Neural cell (in vitro differentiated cells): Measurements from ENCODE around the gene IFI35. TPM values are rescaled to one million over a fixed set of nuclear protein-coding genes. Genes with fewer than 3 reads are reported as not detected.

Source experiments
- H2AFZ ChIP-seq: fragments of 200-600, 300-800 bp; sonication (generic), shearing (Covaris generic); 2 replicates; pipeline ENCODE4 v1.6.0; 2014; ENCODE audit warnings: low read depth, mild to moderate bottlenecking, antibody characterized with exemption, low read length, moderate library complexity
- H3F3A ChIP-seq: fragments of 200-600 bp; shearing (Covaris generic); 2 replicates; pipeline ENCODE4 v1.6.1; 2016; ENCODE audit warnings: mild to moderate bottlenecking, moderate library complexity, mixed read lengths, antibody characterized with exemption, low read length; ENCODE audit not compliant: insufficient read depth, poor library complexity, severe bottlenecking
- H3K27ac ChIP-seq: fragments of 200-600, 300-800 bp; sonication (generic), shearing (Covaris generic); 2 replicates; pipeline ENCODE4 v1.5.1; 2014; ENCODE audit warnings: mild to moderate bottlenecking, low read length, moderate library complexity
- H3K27me3 ChIP-seq: fragments of 300-800, 200-600 bp; sonication (generic), shearing (Covaris generic); 2 replicates; pipeline ENCODE4 v1.6.0; 2014; ENCODE audit warnings: mild to moderate bottlenecking, low read depth, low read length, moderate library complexity; ENCODE audit not compliant: insufficient read depth
- H3K36me3 ChIP-seq: fragments of 300-800, 200-600 bp; sonication (generic), shearing (Covaris generic); 2 replicates; pipeline ENCODE4 v1.5.1; 2014; ENCODE audit warnings: mild to moderate bottlenecking, antibody characterized with exemption, low read length, moderate library complexity; ENCODE audit not compliant: insufficient read depth
- H3K4me2 ChIP-seq: fragments of 300-800, 200-600 bp; sonication (generic), shearing (Covaris generic); 2 replicates; pipeline ENCODE4 v1.6.0; 2014; ENCODE audit warnings: mild to moderate bottlenecking, low read length
- H3K4me3 ChIP-seq: fragments of 300-800, 200-600 bp; sonication (generic), shearing (Covaris generic); 2 replicates; pipeline ENCODE4 v1.5.1; 2014; ENCODE audit warnings: mild to moderate bottlenecking, low read length, moderate library complexity
- H3K79me2 ChIP-seq: fragments of 200-600 bp; shearing (Covaris generic); replicated peaks from 2 replicates; pipeline ENCODE4 v1.6.0; 2014; ENCODE audit warnings: mild to moderate bottlenecking, low read length, moderate library complexity; ENCODE audit not compliant: insufficient read depth
- H3K9ac ChIP-seq: fragments of 300-800, 200-600 bp; sonication (generic), shearing (Covaris generic); 2 replicates; pipeline ENCODE4 v1.6.1; 2016; ENCODE audit warnings: mild to moderate bottlenecking, low read length, mixed read lengths
- H3K9me2 ChIP-seq: fragments of 200-600 bp; shearing (Covaris generic); 2 replicates; pipeline ENCODE4 v1.6.1; 2016; ENCODE audit warnings: mild to moderate bottlenecking, low read length, mixed read lengths; ENCODE audit not compliant: insufficient read depth
- H3K9me3 ChIP-seq: fragments of 200-600, 300-800 bp; sonication (generic), shearing (Covaris generic); 2 replicates; pipeline ENCODE4 v1.6.1; 2016; ENCODE audit warnings: mild to moderate bottlenecking, mixed run types, low read length, moderate library complexity, mixed read lengths
- H4K20me1 ChIP-seq: fragments of 200-600 bp; shearing (Covaris generic); 2 replicates; pipeline ENCODE4 v1.6.1; 2016; ENCODE audit warnings: mild to moderate bottlenecking, mixed run types; ENCODE audit not compliant: insufficient read depth
- EP300 ChIP-seq: fragments of 450-650 bp; conservative IDR thresholded peaks from 2 replicates; pipeline ENCODE4 v1.6.1; 2014; ENCODE audit warnings: antibody characterized with exemption, mild to moderate bottlenecking, moderate library complexity; ENCODE audit not compliant: poor library complexity, severe bottlenecking
- EZH2 ChIP-seq: fragments of 200-600, 300-800 bp; shearing (Covaris generic), sonication (generic); IDR thresholded peaks from 2 replicates; pipeline ENCODE4 v1.6.1; 2014; ENCODE audit warnings: antibody characterized with exemption, low read length, borderline replicate concordance, mild to moderate bottlenecking; ENCODE audit not compliant: insufficient read depth, poor library complexity, severe bottlenecking
- MXI1 ChIP-seq: fragments of 450-650 bp; conservative IDR thresholded peaks from 2 replicates; pipeline ENCODE4 v1.6.1; 2014; ENCODE audit warnings: antibody characterized with exemption, mild to moderate bottlenecking; ENCODE audit not compliant: poor library complexity, severe bottlenecking
- POLR2AphosphoS5 ChIP-seq: IDR thresholded peaks from 2 replicates; pipeline ENCODE4 v1.6.1; 2012
- RAD21 ChIP-seq: fragments of 450-650 bp; conservative IDR thresholded peaks from 2 replicates; pipeline ENCODE4 v1.6.1; 2014; ENCODE audit warnings: antibody characterized with exemption, mild to moderate bottlenecking, moderate library complexity
- SMC3 ChIP-seq: fragments of 450-650 bp; conservative IDR thresholded peaks from 2 replicates; pipeline ENCODE4 v1.6.1; 2014; ENCODE audit warnings: antibody characterized with exemption, mild to moderate bottlenecking, moderate library complexity; ENCODE audit not compliant: poor library complexity
- TAF1 ChIP-seq: IDR thresholded peaks from 2 replicates; pipeline ENCODE4 v1.6.1; 2012; ENCODE audit warnings: low read depth
- polyA plus RNA-seq: library from polyadenylated mRNA; depleted of rRNA; stranded (reverse); fragments of >200 nt; gene quantifications from 2 replicates; pipeline ENCODE4 v1.2.3, GENCODE V29; 2014
- small RNA-seq, 3 experiments: library from RNA; depleted of rRNA; stranded (forward); fragments of <200 nt; gene quantifications; one replicate each; pipeline ENCODE3, GENCODE V24; 2012
- TF ChIP-seq, protein P1 (sequence below): fragments of 450-650 bp; IDR thresholded peaks from 2 replicates; pipeline ENCODE4 v1.5.1; 2014; ENCODE audit warnings: antibody characterized with exemption, mild to moderate bottlenecking, moderate library complexity; ENCODE audit not compliant: poor library complexity, severe bottlenecking
- TF ChIP-seq, protein P2 (sequence below): IDR thresholded peaks from 2 replicates; pipeline ENCODE4 v1.6.1; 2012; ENCODE audit warnings: borderline replicate concordance

Gene IFI35
- polyA plus RNA-seq, 1 donor from 2014 or later = not detected

DNA sequence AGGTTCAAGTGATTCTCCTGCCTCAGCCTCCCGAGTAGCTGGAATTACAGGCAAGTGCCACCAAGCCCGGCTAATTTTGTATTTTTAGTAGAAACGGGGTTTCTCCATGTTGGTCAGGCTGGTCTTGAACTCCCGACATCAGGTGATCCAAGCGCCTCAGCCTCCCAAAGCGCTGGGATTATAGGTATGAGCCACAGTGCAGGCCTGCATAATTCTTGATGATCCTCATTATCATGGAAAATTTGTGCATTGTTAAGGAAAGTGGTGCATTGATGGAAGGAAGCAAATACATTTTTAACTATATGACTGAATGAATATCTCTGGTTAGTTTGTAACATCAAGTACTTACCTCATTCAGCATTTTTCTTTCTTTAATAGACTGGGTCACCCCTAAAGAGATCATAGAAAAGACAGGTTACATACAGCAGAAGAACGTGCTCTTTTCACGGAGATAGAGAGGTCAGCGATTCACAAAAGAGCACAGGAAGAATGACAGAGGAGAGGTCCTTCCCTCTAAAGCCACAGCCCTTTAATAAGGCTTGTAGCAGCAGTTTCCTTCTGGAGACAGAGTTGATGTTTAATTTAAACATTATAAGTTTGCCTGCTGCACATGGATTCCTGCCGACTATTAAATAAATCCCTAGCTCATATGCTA is 56.5 kb downstream of the IFI35 start:
- TF ChIP-seq MXI1 = no peak
- no peak for TF ChIP-seq SMC3
- TF ChIP-seq EP300 = no peak
- TF ChIP-seq, protein P1, sequence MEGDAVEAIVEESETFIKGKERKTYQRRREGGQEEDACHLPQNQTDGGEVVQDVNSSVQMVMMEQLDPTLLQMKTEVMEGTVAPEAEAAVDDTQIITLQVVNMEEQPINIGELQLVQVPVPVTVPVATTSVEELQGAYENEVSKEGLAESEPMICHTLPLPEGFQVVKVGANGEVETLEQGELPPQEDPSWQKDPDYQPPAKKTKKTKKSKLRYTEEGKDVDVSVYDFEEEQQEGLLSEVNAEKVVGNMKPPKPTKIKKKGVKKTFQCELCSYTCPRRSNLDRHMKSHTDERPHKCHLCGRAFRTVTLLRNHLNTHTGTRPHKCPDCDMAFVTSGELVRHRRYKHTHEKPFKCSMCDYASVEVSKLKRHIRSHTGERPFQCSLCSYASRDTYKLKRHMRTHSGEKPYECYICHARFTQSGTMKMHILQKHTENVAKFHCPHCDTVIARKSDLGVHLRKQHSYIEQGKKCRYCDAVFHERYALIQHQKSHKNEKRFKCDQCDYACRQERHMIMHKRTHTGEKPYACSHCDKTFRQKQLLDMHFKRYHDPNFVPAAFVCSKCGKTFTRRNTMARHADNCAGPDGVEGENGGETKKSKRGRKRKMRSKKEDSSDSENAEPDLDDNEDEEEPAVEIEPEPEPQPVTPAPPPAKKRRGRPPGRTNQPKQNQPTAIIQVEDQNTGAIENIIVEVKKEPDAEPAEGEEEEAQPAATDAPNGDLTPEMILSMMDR = no peak
- TF ChIP-seq, protein P2, sequence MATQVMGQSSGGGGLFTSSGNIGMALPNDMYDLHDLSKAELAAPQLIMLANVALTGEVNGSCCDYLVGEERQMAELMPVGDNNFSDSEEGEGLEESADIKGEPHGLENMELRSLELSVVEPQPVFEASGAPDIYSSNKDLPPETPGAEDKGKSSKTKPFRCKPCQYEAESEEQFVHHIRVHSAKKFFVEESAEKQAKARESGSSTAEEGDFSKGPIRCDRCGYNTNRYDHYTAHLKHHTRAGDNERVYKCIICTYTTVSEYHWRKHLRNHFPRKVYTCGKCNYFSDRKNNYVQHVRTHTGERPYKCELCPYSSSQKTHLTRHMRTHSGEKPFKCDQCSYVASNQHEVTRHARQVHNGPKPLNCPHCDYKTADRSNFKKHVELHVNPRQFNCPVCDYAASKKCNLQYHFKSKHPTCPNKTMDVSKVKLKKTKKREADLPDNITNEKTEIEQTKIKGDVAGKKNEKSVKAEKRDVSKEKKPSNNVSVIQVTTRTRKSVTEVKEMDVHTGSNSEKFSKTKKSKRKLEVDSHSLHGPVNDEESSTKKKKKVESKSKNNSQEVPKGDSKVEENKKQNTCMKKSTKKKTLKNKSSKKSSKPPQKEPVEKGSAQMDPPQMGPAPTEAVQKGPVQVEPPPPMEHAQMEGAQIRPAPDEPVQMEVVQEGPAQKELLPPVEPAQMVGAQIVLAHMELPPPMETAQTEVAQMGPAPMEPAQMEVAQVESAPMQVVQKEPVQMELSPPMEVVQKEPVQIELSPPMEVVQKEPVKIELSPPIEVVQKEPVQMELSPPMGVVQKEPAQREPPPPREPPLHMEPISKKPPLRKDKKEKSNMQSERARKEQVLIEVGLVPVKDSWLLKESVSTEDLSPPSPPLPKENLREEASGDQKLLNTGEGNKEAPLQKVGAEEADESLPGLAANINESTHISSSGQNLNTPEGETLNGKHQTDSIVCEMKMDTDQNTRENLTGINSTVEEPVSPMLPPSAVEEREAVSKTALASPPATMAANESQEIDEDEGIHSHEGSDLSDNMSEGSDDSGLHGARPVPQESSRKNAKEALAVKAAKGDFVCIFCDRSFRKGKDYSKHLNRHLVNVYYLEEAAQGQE = no peak
- no peak for TF ChIP-seq RAD21
- no peak for TF ChIP-seq TAF1
- no peak for TF ChIP-seq EZH2
- TF ChIP-seq POLR2AphosphoS5 = no peak
- H3K4me2 ChIP-seq = no peak overlapping the region
- H3F3A ChIP-seq = no peaks in the 10 kb centered on the region
- H4K20me1 ChIP-seq = no peaks in the 10 kb centered on the region
- no peak overlapping the region for H3K27ac ChIP-seq
- H3K9me2 ChIP-seq = no peaks in the 10 kb centered on the region
- H3K36me3 ChIP-seq = no peaks in the 10 kb centered on the region
- H3K9ac ChIP-seq = no peak overlapping the region
- H2AFZ ChIP-seq = no peak overlapping the region
- no peaks in the 10 kb centered on the region for H3K9me3 ChIP-seq
- no peak overlapping the region for H3K4me3 ChIP-seq
- no peaks in the 10 kb centered on the region for H3K79me2 ChIP-seq
- no peaks in the 10 kb centered on the region for H3K27me3 ChIP-seq

Small RNA genes within 50 kb of the gene (small RNA-seq; reads per million reads assigned to genes)
- gene AARSD1 = 0 to 0.23 (median 0.16) reads per million in 3 experiments

Other genes with a start within 250 kb of the IFI35 start
- 0.96 and 2.1 TPM in 2 replicates for gene RAMP2, start 245.6 kb upstream of the IFI35 start, polyA plus RNA-seq
- gene VPS25, start 233.3 kb upstream of the IFI35 start, polyA plus RNA-seq = 128 and 133 TPM in 2 replicates
- gene WNK4, start 226.2 kb upstream of the IFI35 start, polyA plus RNA-seq = 0.10 TPM in 1 of 2 replicates, not detected in the other
- gene COA3, start 208.1 kb upstream of the IFI35 start, polyA plus RNA-seq = 222 and 234 TPM in 2 replicates
- 0.21 and 1.2 TPM in 2 replicates for gene CNTD1, start 207.9 kb upstream of the IFI35 start, polyA plus RNA-seq
- gene BECN1, start 182.5 kb upstream of the IFI35 start, polyA plus RNA-seq = 74.7 and 87.7 TPM in 2 replicates
- 56.6 and 67.0 TPM in 2 replicates for gene PSME3, start 173.4 kb upstream of the IFI35 start, polyA plus RNA-seq
- gene AOC2, start 162.2 kb upstream of the IFI35 start, polyA plus RNA-seq = 1.8 and 2.8 TPM in 2 replicates
- 0.35 and 0.54 TPM in 2 replicates for gene AOC3, start 155.6 kb upstream of the IFI35 start, polyA plus RNA-seq
- not detected in 2 replicates for gene G6PC1, start 106.0 kb upstream of the IFI35 start, polyA plus RNA-seq
- gene AARSD1, start 42.3 kb upstream of the IFI35 start, polyA plus RNA-seq = 52.0 and 64.2 TPM in 2 replicates
- gene PTGES3L, start 26.7 kb upstream of the IFI35 start, polyA plus RNA-seq = 5.8 and 7.8 TPM in 2 replicates
- gene RUNDC1, start 26.2 kb upstream of the IFI35 start, polyA plus RNA-seq = 15.1 and 16.3 TPM in 2 replicates
- 1,167 and 1,178 TPM in 2 replicates for gene RPL27, start 8.4 kb upstream of the IFI35 start, polyA plus RNA-seq
- 151 and 193 TPM in 2 replicates for gene VAT1, start 15.6 kb downstream of the IFI35 start, polyA plus RNA-seq
- 43.8 and 44.1 TPM in 2 replicates for gene RND2, start 18.4 kb downstream of the IFI35 start, polyA plus RNA-seq
- 0.98 and 1.0 TPM in 2 replicates for gene BRCA1, start 118.6 kb downstream of the IFI35 start, polyA plus RNA-seq
- 59.6 and 62.4 TPM in 2 replicates for gene NBR1, start 164.4 kb downstream of the IFI35 start, polyA plus RNA-seq
- 2.3 TPM in 1 of 2 replicates, not detected in the other for gene TMEM106A, start 205.1 kb downstream of the IFI35 start, polyA plus RNA-seq
- gene CCDC200, start 221.8 kb downstream of the IFI35 start, polyA plus RNA-seq = not detected in 2 replicates
- gene RNU2-1, start 227.2 kb downstream of the IFI35 start, polyA plus RNA-seq = not detected in 2 replicates